Measurements from ENCODE around the gene CSF1R. TPM values are rescaled to one million over a fixed set of nuclear protein-coding genes. Genes with fewer than 3 reads are reported as not detected.

The CSF1R gene
- total and polyA plus RNA-seq, 8 donors = 3.0 to 235 (median 25.2) TPM

DNA sequence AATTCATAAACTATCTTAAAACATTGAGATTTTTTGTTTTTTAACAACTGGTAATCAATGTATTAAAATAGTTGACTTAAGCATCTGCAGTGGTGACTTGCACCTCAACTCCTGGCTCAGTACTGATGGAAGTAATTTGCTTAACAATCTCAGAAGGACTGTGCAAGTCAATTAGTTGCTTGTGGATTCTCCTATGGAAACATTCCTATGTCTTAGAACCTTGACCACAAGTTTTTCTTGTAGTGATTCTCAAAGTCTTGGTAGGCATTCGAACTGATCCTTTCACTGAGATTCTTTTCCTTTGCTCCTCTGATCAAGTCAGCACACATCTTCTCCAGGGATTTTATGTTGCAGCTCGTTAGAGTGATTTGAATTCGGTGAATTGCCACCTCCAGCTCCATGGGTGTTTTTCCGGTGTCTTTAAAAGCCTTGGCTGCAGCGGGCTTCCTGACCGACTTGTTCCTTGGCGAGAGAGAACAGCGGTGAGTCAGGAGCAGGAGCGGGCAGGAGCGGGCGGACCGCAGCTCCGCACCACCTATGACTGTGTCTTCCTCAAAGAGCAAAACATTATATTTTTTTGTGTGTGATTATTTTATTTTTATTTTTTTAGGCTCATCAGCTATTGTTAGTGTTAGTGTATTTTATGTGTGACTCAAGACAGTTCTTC is 64.7 kb downstream of the CSF1R start:
- DNase-seq = no peak
- TF ChIP-seq POLR2A (IDR thresholded peaks at IDR 0.05) = no peak
- no peak for TF ChIP-seq POLR2AphosphoS5 (IDR thresholded peaks at IDR 0.05)
- no peaks in the 10 kb centered on the region for H3K9me3 ChIP-seq
- H3K36me3 ChIP-seq = peaks cover 22 to 93% (median 90%) of the 10 kb centered on the region in 4 donors
- no peaks in the 10 kb centered on the region for H3K27me3 ChIP-seq
- peaks cover 0 to 44% (median 25%) of the 10 kb centered on the region in 4 donors for H3K4me1 ChIP-seq
- intact Hi-C loops (cut with DNase I; ENCODE audit: low total_unique reads) = no loop called here
- peak overlapping the region in 4 of 5 donors; percentile 32 to 67 (median 63) for H3K27ac ChIP-seq
- no peak overlapping the region for H3K4me3 ChIP-seq
- 75 to 84% (median 78%) methylated on average over 13 of the region's 13 CpGs for WGBS, 5 donors

DNA sequence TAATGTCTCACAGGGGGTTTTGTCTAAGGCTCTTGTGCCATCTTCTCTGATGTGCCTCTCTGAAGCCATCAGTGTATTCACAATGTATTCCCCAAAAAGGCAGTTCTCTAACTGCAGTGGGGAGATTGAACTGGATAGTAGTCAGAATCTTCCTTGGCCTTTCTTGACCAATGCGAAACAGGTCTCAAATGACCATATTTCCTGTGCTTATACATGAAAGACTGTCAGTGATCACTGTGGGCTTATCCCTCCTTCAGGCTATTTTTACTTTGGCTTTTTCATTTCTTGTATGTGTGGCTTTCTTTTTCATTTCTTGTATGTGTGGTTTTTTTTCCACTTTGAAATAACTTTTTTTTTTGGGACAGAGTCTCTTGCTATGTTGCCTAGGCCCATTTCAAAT is 66.1 kb downstream of the CSF1R start:
- intact Hi-C loops (cut with DNase I; ENCODE audit: low total_unique reads) = no loop called here
- peak overlapping the region in 1 of 5 donors; percentile 14 for H3K27ac ChIP-seq
- peaks cover 0 to 9% (median 3%) of the 10 kb centered on the region in 4 donors for H3K9me3 ChIP-seq
- no peak for TF ChIP-seq EP300 (IDR thresholded peaks at IDR 0.05)
- no peak for TF ChIP-seq POLR2AphosphoS5 (IDR thresholded peaks at IDR 0.05)
- no peak for TF ChIP-seq POLR2A (IDR thresholded peaks at IDR 0.05)
- TF ChIP-seq, protein P1, sequence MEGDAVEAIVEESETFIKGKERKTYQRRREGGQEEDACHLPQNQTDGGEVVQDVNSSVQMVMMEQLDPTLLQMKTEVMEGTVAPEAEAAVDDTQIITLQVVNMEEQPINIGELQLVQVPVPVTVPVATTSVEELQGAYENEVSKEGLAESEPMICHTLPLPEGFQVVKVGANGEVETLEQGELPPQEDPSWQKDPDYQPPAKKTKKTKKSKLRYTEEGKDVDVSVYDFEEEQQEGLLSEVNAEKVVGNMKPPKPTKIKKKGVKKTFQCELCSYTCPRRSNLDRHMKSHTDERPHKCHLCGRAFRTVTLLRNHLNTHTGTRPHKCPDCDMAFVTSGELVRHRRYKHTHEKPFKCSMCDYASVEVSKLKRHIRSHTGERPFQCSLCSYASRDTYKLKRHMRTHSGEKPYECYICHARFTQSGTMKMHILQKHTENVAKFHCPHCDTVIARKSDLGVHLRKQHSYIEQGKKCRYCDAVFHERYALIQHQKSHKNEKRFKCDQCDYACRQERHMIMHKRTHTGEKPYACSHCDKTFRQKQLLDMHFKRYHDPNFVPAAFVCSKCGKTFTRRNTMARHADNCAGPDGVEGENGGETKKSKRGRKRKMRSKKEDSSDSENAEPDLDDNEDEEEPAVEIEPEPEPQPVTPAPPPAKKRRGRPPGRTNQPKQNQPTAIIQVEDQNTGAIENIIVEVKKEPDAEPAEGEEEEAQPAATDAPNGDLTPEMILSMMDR (IDR thresholded peaks at IDR 0.05) = no peak
- no peaks in the 10 kb centered on the region for H3K27me3 ChIP-seq
- no peak for DNase-seq
- no peak overlapping the region for H3K4me3 ChIP-seq
- peaks cover 0 to 48% (median 25%) of the 10 kb centered on the region in 4 donors for H3K4me1 ChIP-seq
- H3K36me3 ChIP-seq = peaks cover 23 to 91% (median 89%) of the 10 kb centered on the region in 4 donors
- 94 to 100% (median 96%) methylated on average over 1 of the region's 1 CpG for WGBS, 5 donors

DNA sequence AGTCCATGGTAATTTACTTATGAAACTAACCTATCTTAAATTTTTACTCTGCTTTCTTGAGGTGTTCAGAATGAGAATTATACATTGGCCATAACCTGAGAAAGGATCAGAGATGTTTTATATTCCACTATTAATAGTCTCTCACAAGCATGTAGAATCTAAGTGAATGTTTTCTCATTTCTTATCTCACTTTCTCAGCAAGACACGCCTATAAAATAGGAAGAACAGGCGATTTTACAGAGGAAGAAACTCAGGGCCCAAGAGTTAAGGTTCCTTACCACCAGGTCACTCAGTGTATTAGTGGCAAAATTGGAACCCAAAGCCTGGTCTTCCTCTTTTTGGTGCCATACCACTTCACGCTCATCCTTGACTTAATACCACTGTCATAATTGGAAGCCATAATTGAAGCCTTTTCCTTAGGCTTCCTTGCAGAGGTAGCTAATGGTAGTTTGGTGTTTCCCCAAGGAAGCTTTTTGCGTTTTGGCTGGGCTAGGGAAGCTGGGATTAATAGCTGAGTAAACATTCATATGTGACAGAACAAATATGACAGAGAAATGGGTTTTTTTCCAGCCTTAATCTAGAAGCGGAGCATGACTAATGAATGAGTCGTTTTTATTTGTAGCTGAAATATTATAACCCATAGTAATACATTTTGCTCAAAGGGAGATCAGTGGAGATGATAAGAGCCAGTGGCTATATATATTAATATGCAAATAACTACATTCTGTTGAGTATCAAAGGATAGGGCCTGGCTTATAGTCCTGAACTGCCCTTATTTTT is 68.9 kb downstream of the CSF1R start:
- peaks cover 0 to 39% (median 15%) of the 10 kb centered on the region in 4 donors for H3K4me1 ChIP-seq
- intact Hi-C loops (cut with DNase I; ENCODE audit: low total_unique reads) = no loop called here
- 40 to 54% (median 50%) methylated on average over 6 of the region's 6 CpGs for WGBS, 5 donors
- no peak for DNase-seq
- H3K9me3 ChIP-seq = peaks cover 0 to 11% (median 5%) of the 10 kb centered on the region in 4 donors
- TF ChIP-seq EP300 (IDR thresholded peaks at IDR 0.05) (no peak), POLR2AphosphoS5 (IDR thresholded peaks at IDR 0.05) (peak in 1 of 3 donors; percentile 15)
- H3K4me3 ChIP-seq = no peak overlapping the region
- H3K27ac ChIP-seq = peak overlapping the region in 3 of 5 donors; percentile 25 to 72 (median 45)
- peaks cover 35 to 91% (median 90%) of the 10 kb centered on the region in 4 donors for H3K36me3 ChIP-seq
- no peaks in the 10 kb centered on the region for H3K27me3 ChIP-seq

DNA sequence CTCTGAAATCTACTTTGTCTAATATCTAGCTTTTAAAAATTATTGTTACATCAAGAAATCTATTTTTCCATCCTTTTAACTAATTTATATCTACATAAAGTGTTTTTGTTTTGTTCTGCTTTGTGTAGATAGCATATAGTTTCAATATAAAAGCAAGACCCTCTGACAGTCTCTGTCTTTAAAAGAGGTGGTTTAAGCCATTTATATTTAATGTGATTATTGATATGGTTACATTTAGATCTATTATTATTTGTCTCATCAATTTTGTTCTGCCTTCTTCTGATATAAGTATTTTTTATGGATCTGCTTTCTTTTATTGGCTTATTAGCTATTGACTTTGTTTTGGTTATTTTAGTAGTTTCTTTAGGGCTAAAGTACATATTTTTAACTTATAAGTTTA is 69.8 kb downstream of the CSF1R start:
- intact Hi-C loops (cut with DNase I; ENCODE audit: low total_unique reads) = no loop called here

DNA sequence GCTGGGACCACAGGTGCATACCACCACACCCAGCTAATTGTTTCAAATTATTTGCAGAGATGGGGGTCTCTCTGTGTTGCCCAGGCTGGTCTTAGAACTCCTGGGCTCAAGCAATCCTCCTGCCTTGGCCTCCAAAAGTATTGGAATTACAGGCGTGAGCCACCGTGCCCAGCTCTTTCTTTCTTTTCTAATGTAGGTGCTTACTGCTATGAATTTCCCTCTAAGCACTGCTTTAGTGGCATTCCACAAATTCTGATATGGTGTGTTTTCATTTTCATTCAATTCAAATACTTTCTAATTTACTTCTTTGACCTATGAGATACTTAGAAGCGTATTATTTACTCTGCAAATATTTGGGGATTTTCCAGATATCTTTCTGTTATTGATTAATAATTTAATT is 70.9 kb downstream of the CSF1R start:
- 87 to 97% (median 91%) methylated on average over 3 of the region's 3 CpGs for WGBS, 5 donors
- H3K36me3 ChIP-seq = peaks cover 51 to 95% (median 92%) of the 10 kb centered on the region in 4 donors

More for the DNA sequence above, 69.8 kb downstream of the CSF1R start:
- DNase-seq = no peak
- Histone ChIP-seq H3K27me3 (no peaks in the 10 kb centered on the region), H3K27ac (peak overlapping the region in 1 of 5 donors; percentile 72), H3K9me3 (peaks cover 0 to 11% (median 5%) of the 10 kb centered on the region in 4 donors), H3K36me3 (peaks cover 42 to 95% (median 92%) of the 10 kb centered on the region in 4 donors), H3K4me1 (peaks cover 0 to 31% (median 8%) of the 10 kb centered on the region in 4 donors), H3K4me3 (no peak overlapping the region)
- TF ChIP-seq POLR2A (IDR thresholded peaks at IDR 0.05) (no peak), EP300 (IDR thresholded peaks at IDR 0.05) (no peak)
- TF ChIP-seq, protein P1 (IDR thresholded peaks at IDR 0.05) = no peak

More for the DNA sequence above, 70.9 kb downstream of the CSF1R start:
- H3K9me3 ChIP-seq = peaks cover 0 to 11% (median 5%) of the 10 kb centered on the region in 4 donors
- TF ChIP-seq, protein P1 (IDR thresholded peaks at IDR 0.05) = no peak
- no peak for TF ChIP-seq POLR2A (IDR thresholded peaks at IDR 0.05)
- no peak for TF ChIP-seq EP300 (IDR thresholded peaks at IDR 0.05)
- TF ChIP-seq POLR2AphosphoS5 (IDR thresholded peaks at IDR 0.05) = no peak
- H3K4me1 ChIP-seq = peaks cover 0 to 22% (median 7%) of the 10 kb centered on the region in 4 donors
- no peak overlapping the region for H3K4me3 ChIP-seq
- no peaks in the 10 kb centered on the region for H3K27me3 ChIP-seq
- DNase-seq = no peak
- intact Hi-C loops (cut with DNase I; ENCODE audit: low total_unique reads) = no loop called here
- no peak overlapping the region for H3K27ac ChIP-seq

Data from stomach (tissue), 9 donors.